ENCODE measurements around the gene HDHD5. TPM values are rescaled to one million over a fixed set of nuclear protein-coding genes. Genes with fewer than 3 reads are reported as not detected.

The HDHD5 gene
- total RNA-seq, 1 donor from 2014 or later: 30.7 TPM

DNA sequence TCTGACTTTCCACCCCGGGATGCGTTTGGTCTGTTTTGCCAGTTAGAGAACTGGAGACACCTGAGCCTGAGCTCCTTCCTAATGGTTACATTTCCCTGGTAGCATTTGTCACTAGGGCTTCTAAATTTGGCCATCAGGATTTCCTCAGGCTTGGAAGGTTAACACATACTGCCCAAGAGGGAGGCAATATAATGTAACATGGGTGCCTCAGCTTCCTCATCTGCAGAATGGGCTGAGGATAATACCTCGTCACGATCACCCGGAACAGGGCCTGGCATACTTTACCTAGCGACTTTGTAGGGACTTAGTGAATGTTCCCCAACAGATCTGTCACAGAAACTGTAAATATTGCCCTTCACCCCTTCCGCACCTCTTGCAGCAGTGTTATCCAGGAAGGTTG is 63.0 kb downstream of the HDHD5 start:
- Mint-ChIP-seq H3K4me1 (ENCODE audit: unreplicated experiment) (no peaks in the 10 kb centered on the region), H3K36me3 (ENCODE audit: unreplicated experiment) (peaks cover 13% of the 10 kb centered on the region), H3K9me3 (ENCODE audit: unreplicated experiment) (no peaks in the 10 kb centered on the region), H3K27me3 (ENCODE audit: unreplicated experiment) (no peaks in the 10 kb centered on the region), H3K4me3 (ENCODE audit: unreplicated experiment) (no peak overlapping the region), H3K27ac (ENCODE audit: unreplicated experiment) (no peak overlapping the region)
- TF ChIP-seq, protein P1, sequence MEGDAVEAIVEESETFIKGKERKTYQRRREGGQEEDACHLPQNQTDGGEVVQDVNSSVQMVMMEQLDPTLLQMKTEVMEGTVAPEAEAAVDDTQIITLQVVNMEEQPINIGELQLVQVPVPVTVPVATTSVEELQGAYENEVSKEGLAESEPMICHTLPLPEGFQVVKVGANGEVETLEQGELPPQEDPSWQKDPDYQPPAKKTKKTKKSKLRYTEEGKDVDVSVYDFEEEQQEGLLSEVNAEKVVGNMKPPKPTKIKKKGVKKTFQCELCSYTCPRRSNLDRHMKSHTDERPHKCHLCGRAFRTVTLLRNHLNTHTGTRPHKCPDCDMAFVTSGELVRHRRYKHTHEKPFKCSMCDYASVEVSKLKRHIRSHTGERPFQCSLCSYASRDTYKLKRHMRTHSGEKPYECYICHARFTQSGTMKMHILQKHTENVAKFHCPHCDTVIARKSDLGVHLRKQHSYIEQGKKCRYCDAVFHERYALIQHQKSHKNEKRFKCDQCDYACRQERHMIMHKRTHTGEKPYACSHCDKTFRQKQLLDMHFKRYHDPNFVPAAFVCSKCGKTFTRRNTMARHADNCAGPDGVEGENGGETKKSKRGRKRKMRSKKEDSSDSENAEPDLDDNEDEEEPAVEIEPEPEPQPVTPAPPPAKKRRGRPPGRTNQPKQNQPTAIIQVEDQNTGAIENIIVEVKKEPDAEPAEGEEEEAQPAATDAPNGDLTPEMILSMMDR (IDR thresholded peaks at IDR 0.05): no peak
- no peak for DNase-seq (ENCODE audit: extremely low spot score, unreplicated experiment)

DNA sequence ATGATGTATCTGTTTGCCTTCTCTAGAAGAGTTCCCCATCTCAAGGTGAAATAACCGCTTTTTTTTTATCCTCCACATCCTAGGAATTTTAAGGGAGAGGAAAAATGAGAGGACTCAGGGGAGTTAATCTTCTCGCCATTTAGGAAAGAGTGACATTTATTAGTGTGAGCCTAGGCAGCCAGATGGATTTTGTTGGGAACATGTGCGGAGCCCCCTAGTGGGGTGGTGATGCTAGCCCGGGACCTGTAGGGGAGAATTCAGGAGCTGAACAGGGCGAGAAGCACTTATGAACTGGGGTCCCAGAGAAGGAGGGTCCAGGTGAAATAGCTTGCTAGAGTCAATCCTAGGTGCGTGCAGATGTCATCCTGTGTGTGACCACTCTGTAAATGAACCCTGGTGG is 63.5 kb downstream of the HDHD5 start:
- Mint-ChIP-seq H3K4me1 (ENCODE audit: unreplicated experiment) (no peaks in the 10 kb centered on the region), H3K4me3 (ENCODE audit: unreplicated experiment) (no peak overlapping the region), H3K9me3 (ENCODE audit: unreplicated experiment) (no peaks in the 10 kb centered on the region), H3K36me3 (ENCODE audit: unreplicated experiment) (peaks cover 10% of the 10 kb centered on the region), H3K27ac (ENCODE audit: unreplicated experiment) (no peak overlapping the region), H3K27me3 (ENCODE audit: unreplicated experiment) (no peaks in the 10 kb centered on the region)
- TF ChIP-seq, protein P1 (IDR thresholded peaks at IDR 0.05): no peak
- DNase-seq (ENCODE audit: extremely low spot score, unreplicated experiment): no peak

DNA sequence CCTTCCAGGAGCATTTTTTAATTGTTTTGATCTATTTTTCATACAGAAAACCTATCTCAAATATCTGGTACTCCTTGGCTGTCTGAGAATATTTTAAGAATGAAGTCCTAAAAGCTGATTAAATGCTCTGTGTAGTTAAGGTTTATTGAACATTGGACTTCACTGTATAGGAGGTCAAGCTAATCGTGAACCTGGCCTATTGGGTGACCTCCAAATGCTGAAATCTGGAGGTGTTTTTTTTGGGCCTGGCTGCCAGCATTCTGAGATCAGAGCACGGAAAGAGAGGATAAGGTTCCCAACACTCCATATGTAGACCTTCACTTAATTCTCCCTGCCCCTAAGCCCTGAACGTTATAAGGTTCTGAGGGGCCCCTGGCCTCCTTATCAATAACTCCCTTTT is 66.0 kb downstream of the HDHD5 start:
- H3K4me1 Mint-ChIP-seq (ENCODE audit: unreplicated experiment): no peaks in the 10 kb centered on the region
- no peaks in the 10 kb centered on the region for H3K36me3 Mint-ChIP-seq (ENCODE audit: unreplicated experiment)
- TF ChIP-seq, protein P1 (IDR thresholded peaks at IDR 0.05): no peak
- H3K4me3 Mint-ChIP-seq (ENCODE audit: unreplicated experiment): no peak overlapping the region
- H3K27ac Mint-ChIP-seq (ENCODE audit: unreplicated experiment): no peak overlapping the region
- DNase-seq (ENCODE audit: extremely low spot score, unreplicated experiment): no peak
- H3K27me3 Mint-ChIP-seq (ENCODE audit: unreplicated experiment): no peaks in the 10 kb centered on the region
- H3K9me3 Mint-ChIP-seq (ENCODE audit: unreplicated experiment): no peaks in the 10 kb centered on the region

DNA sequence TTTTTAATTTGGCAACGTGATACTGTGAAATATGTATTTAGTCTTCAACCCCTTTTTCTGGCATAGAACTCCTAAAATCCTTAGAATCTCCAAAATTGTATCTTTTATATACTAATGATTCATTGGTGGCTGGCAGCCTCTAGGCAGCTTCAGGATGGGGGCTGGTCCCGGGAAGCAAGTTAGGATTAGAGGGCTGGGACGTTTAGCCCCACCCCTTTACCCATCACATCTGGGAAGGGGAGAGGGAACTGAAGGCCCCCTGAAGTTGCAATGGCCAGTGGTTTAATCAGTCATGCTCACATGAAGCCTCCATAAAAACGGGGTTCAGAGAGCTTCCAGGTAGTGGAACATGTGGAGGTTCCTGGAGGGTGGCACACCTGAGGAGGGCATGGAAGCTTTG is 67.2 kb downstream of the HDHD5 start:
- no peak overlapping the region for H3K27ac Mint-ChIP-seq (ENCODE audit: unreplicated experiment)
- DNase-seq (ENCODE audit: extremely low spot score, unreplicated experiment): no peak
- TF ChIP-seq, protein P1 (IDR thresholded peaks at IDR 0.05): no peak
- no peaks in the 10 kb centered on the region for H3K27me3 Mint-ChIP-seq (ENCODE audit: unreplicated experiment)
- H3K36me3 Mint-ChIP-seq (ENCODE audit: unreplicated experiment): no peaks in the 10 kb centered on the region
- peaks cover under 1% of the 10 kb centered on the region for H3K4me1 Mint-ChIP-seq (ENCODE audit: unreplicated experiment)
- H3K9me3 Mint-ChIP-seq (ENCODE audit: unreplicated experiment): no peaks in the 10 kb centered on the region
- H3K4me3 Mint-ChIP-seq (ENCODE audit: unreplicated experiment): no peak overlapping the region

DNA sequence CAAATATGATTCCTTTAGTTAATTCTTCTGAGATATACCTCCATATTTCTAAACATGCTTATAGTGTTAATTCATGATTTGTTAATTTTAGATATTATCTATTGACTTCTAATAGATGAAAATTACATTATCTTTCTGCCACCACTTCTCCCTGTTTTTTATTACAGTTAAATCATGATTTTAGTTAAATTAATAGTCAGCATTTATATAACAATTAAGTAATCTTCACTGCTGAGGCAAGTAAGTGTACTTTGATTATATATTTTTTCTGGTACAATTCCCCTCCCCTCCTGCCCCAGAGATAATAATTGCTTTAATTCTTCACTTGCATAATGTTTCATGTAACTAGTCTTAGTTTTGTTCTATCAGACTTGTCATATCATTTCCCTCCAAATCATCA is 68.5 kb downstream of the HDHD5 start:
- DNase-seq (ENCODE audit: extremely low spot score, unreplicated experiment): no peak
- peaks cover 10% of the 10 kb centered on the region for H3K4me1 Mint-ChIP-seq (ENCODE audit: unreplicated experiment)
- TF ChIP-seq, protein P1 (IDR thresholded peaks at IDR 0.05): no peak
- H3K36me3 Mint-ChIP-seq (ENCODE audit: unreplicated experiment): no peaks in the 10 kb centered on the region
- no peaks in the 10 kb centered on the region for H3K27me3 Mint-ChIP-seq (ENCODE audit: unreplicated experiment)
- no peak overlapping the region for H3K27ac Mint-ChIP-seq (ENCODE audit: unreplicated experiment)
- no peaks in the 10 kb centered on the region for H3K9me3 Mint-ChIP-seq (ENCODE audit: unreplicated experiment)
- no peak overlapping the region for H3K4me3 Mint-ChIP-seq (ENCODE audit: unreplicated experiment)

Other genes starting within 250 kb of the HDHD5 start
- not detected in 2 replicates for gene GAB4, start 151.1 kb downstream of the HDHD5 start, total RNA-seq
- gene IL17RA, start 74.3 kb downstream of the HDHD5 start, total RNA-seq: 12.1 and 15.5 TPM in 2 replicates
- gene TMEM121B, start 37.9 kb downstream of the HDHD5 start, total RNA-seq: 0.37 and 0.48 TPM in 2 replicates
- gene ADA2, start 60.2 kb upstream of the HDHD5 start, total RNA-seq: 3.5 and 4.1 TPM in 2 replicates
- 0.24 and 0.63 TPM in 2 replicates for gene CECR2, start 210.2 kb upstream of the HDHD5 start, total RNA-seq